K562 (cell line): ENCODE results near the gene NIM1K. TPM values are rescaled to one million over a fixed set of nuclear protein-coding genes. Genes with fewer than 3 reads are reported as not detected.

Source experiments
- ATAC-seq: fragments of 200-7000 bp; cut with Tn5 transposase; 3 replicates; pipeline ENCODE4 v1.9.1; 2020; ENCODE audit warnings: moderate library complexity
- BruUV-seq: library from RNA; stranded (reverse); fragments of 400-500 nt; replicated peaks from 2 replicates; lab custom pipeline; 2021; lab: Mats Ljungman, UMichigan
- CTCF ChIA-PET: fragments of 300-600 bp; formaldehyde crosslinking; extraction: SDS; loops from one replicate; lab custom pipeline; 2021; ENCODE audit warnings: low intra/inter-chr PET ratio; lab: Yijun Ruan, JAX
- POLR2A ChIA-PET: fragments of 300-600, 350-650 bp; sonication (Branson Sonifier 250); formaldehyde crosslinking; extraction: SDS; loops from one replicate; lab custom pipeline; 2021; ENCODE audit warnings: antibody characterized with exemption, inconsistent platforms; lab: Yijun Ruan, JAX
- DNase-seq, 4 experiments: peaks; one replicate each; pipeline versions ENCODE4 v3.0.0 to v3.0.0-alpha.2; 2011 to 2018; ENCODE audit warnings: low spot score in 3 of 4, mixed read lengths in 3 of 4; ENCODE audit errors: extremely low read depth in 1 of 4
- FAIRE-seq: peaks from 2 replicates; lab custom pipeline; 2011; peaks lifted over from hg19 to GRCh38; lab: Jason Lieb, UNC
- H2AFZ ChIP-seq: 2 replicates; pipeline ENCODE4 v1.6.0; 2011; ENCODE audit warnings: low read depth, low read length, control low read depth, inconsistent platforms
- H3K27ac ChIP-seq: fragments of 200-600 bp; 3 replicates; pipeline ENCODE4 v1.8.0; 2011; ENCODE audit warnings: low read depth, mild to moderate bottlenecking, control low read depth, inconsistent platforms, low read length, moderate library complexity, mixed read lengths; ENCODE audit errors: extremely low read depth
- H3K27me3 ChIP-seq, 2 experiments: fragments of 300-600 bp in 1 of 2; 2 replicates in 1 of 2; 3 replicates in 1 of 2; pipeline versions ENCODE4 v1.6.0 to v1.8.0; 2011; ENCODE audit warnings: inconsistent platforms in 2 of 2, low read length in 2 of 2, mild to moderate bottlenecking in 1 of 2, mixed read lengths in 1 of 2, moderate library complexity in 1 of 2; ENCODE audit not compliant: control insufficient read depth in 2 of 2, insufficient read depth in 2 of 2
- H3K36me3 ChIP-seq: fragments of 300-600 bp; 3 replicates; pipeline ENCODE4 v1.8.0; 2011; ENCODE audit warnings: mild to moderate bottlenecking, low read length, inconsistent platforms; ENCODE audit not compliant: control insufficient read depth, insufficient read depth
- H3K4me1 ChIP-seq, 2 experiments: fragments of 200-600 bp in 1 of 2; replicated peaks in 1 of 2; 2 replicates in 1 of 2; 3 replicates in 1 of 2; pipeline versions ENCODE4 v1.5.1 to v1.8.0; 2011; ENCODE audit warnings: inconsistent platforms in 2 of 2, low read length in 2 of 2, mild to moderate bottlenecking in 1 of 2, mixed read lengths in 1 of 2, moderate library complexity in 1 of 2; ENCODE audit not compliant: control insufficient read depth in 2 of 2, insufficient read depth in 2 of 2
- H3K4me2 ChIP-seq: 2 replicates; pipeline ENCODE4 v1.6.1; 2011; ENCODE audit warnings: low read length, control low read depth, inconsistent platforms, mixed read lengths; ENCODE audit not compliant: insufficient read depth
- H3K4me3 ChIP-seq: fragments of 200-600 bp; sonication (generic), shearing (Covaris generic); 2 replicates; pipeline ENCODE4 v1.5.1; 2016; ENCODE audit warnings: control low read depth, inconsistent platforms
- H3K79me2 ChIP-seq: fragments of 200-600 bp; 3 replicates; pipeline ENCODE4 v1.8.0; 2011; ENCODE audit warnings: low read length, inconsistent platforms; ENCODE audit not compliant: control insufficient read depth, insufficient read depth
- H3K9ac ChIP-seq, 2 experiments: 2 replicates each; pipeline versions ENCODE4 v1.6.0 to v1.6.1; 2011; ENCODE audit warnings: low read depth in 2 of 2, low read length in 2 of 2, control low read depth in 1 of 2, inconsistent platforms in 1 of 2, mild to moderate bottlenecking in 1 of 2, mixed read lengths in 1 of 2; ENCODE audit not compliant: insufficient read depth in 1 of 2
- H3K9me1 ChIP-seq: one replicate; pipeline ENCODE4 v1.6.0; 2011; ENCODE audit warnings: inconsistent platforms, mild to moderate bottlenecking, low read length, moderate library complexity; ENCODE audit not compliant: control insufficient read depth, insufficient read depth
- H3K9me3 ChIP-seq: replicated peaks from 2 replicates; pipeline ENCODE4 v1.5.1; 2011; ENCODE audit warnings: low read depth, low read length, inconsistent platforms; ENCODE audit not compliant: control insufficient read depth, insufficient read depth
- H4K20me1 ChIP-seq: replicated peaks from 2 replicates; pipeline ENCODE4 v1.6.1; 2011; ENCODE audit warnings: low read length, inconsistent platforms, mixed read lengths; ENCODE audit not compliant: control insufficient read depth, insufficient read depth
- SAP30 ChIP-seq: fragments of 200-600 bp; sonication (generic); IDR thresholded peaks from 2 replicates; pipeline ENCODE4 v1.6.1; 2012; ENCODE audit warnings: borderline replicate concordance, low read depth, mild to moderate bottlenecking, moderate library complexity, low read length, control low read depth, inconsistent platforms; ENCODE audit not compliant: insufficient read depth, poor library complexity, severe bottlenecking
- ZBTB33 ChIP-seq: sonication (generic); formaldehyde crosslinking; IDR thresholded peaks from 2 replicates; pipeline ENCODE4 v1.8.1; 2023; ENCODE audit warnings: mild to moderate bottlenecking, missing genetic modification reagents
- WGBS: fragments of 100-300 bp; shearing (Covaris generic); methylation state at CpG from one replicate; pipeline ENCODE4 v1.1.6; 2016; ENCODE audit warnings: low coverage, mixed read lengths; ENCODE audit not compliant: insufficient coverage; ENCODE audit errors: missing lambda C conversion rate; 5-methylcytosine and 5-hydroxymethylcytosine counted together
- in situ Hi-C: fragments of 300-500 bp; cut with MboI; formaldehyde crosslinking; loops from 4 replicates; pipeline ENCODE4 v1.15.0; 2018; ENCODE audit warnings: inconsistent platforms, mixed read lengths
- intact Hi-C: fragments of 100-400 bp; cut with micrococcal nuclease; formaldehyde crosslinking; loops from 2 replicates; pipeline ENCODE4 v1.14.2; 2022
- polyA plus RNA-seq, 8 experiments: library from polyadenylated mRNA; depleted of rRNA in 4 of 8; stranded (reverse) in 5 of 8; unstranded in 3 of 8; fragments of >200 nt; fragmentation: Nextera tagmentation in 2 of 8; fragmentation: Illumina TruSeq in 1 of 8; extraction: Ambion mirVana in 2 of 8; extraction: Trizol in 1 of 8; gene quantifications; 2 replicates each; pipeline versions ENCODE4 v1.2.1 to v1.2.3, GENCODE V29; 2011 to 2014; ENCODE audit warnings: inconsistent platforms in 1 of 8, missing spikeins in 1 of 8
- total RNA-seq, 7 experiments: library from RNA; depleted of rRNA in 6 of 7; stranded (reverse); fragments of >200 nt in 6 of 7; fragmentation: Illumina TruSeq in 2 of 7; extraction: Trizol in 2 of 7; gene quantifications; 2 replicates each; pipeline versions ENCODE4 v1.2.1 to v1.2.3, GENCODE V29; 2011 to 2021; ENCODE audit warnings: low replicate concordance in 1 of 7

The NIM1K gene
- total and polyA plus RNA-seq, 9 of the 15 experiments (the other 6 are each of a cell fraction or from before 2014, with no cell fraction given), result 0.03 to 0.34 (median 0.08) TPM; not detected in 3

GRCh38 chr5:43192558-43193180 lies 644 bp downstream of the NIM1K start:
- peaks cover 9 to 12% of the 10 kb centered on the region in 2 experiments; a peak in 3 of 5 replicates for H3K4me1 ChIP-seq
- peak overlapping the region; percentile 54; the same call in 1 of the 2 replicates for H2AFZ ChIP-seq
- no peak overlapping the region for H3K4me3 ChIP-seq
- 91% methylated on average over 36 of the region's 49 CpGs for WGBS
- no peaks in the 10 kb centered on the region for H4K20me1 ChIP-seq
- ATAC-seq (no peak), FAIRE-seq (no peak), DNase-seq (no peak)
- in situ Hi-C loops (no loop called here), intact Hi-C loops (no loop called here)
- CTCF ChIA-PET, result no interaction called here
- H3K36me3 ChIP-seq, result no peaks in the 10 kb centered on the region
- BruUV-seq, result no TSS peak
- no peaks in the 10 kb centered on the region for H3K9me3 ChIP-seq
- POLR2A ChIA-PET, result interaction anchor here (1.4 to 2.1 kb wide), 2 partner anchors 24 to 291 kb away, joined by 4 to 6 read pairs; partner anchors contain the start of gene TMEM267
- no peak overlapping the region for H3K27ac ChIP-seq
- H3K79me2 ChIP-seq, result no peaks in the 10 kb centered on the region
- H3K9me1 ChIP-seq, result no peaks in the 10 kb centered on the region
- H3K27me3 ChIP-seq, result no peaks in the 10 kb centered on the region
- H3K9ac ChIP-seq, result no peak overlapping the region
- TF ChIP-seq SAP30 (no peak), ZBTB33 (CRISPR knock-in tag) (peak; percentile 79; the same call in 1 of the 2 replicates)
- H3K4me2 ChIP-seq, result peak overlapping the region; percentile 12; the same call in 1 of the 2 replicates
